GM12878 (cell line): ENCODE data around the gene LRRC8A. TPM values are rescaled to one million over a fixed set of nuclear protein-coding genes. Genes with fewer than 3 reads are reported as not detected.

Experiments
- ATAC-seq: fragments of 200-7000 bp; cut with Tn5 transposase; 3 replicates; pipeline ENCODE4 v1.9.1; 2020; ENCODE audit warnings: mild to moderate bottlenecking, moderate library complexity
- BruUV-seq: library from RNA; stranded (reverse); fragments of 400-500 nt; replicated peaks from 2 replicates; lab custom pipeline; 2021; lab: Mats Ljungman, UMichigan
- CTCF ChIA-PET: fragments of 300-600 bp; sonication (Branson Sonifier 250); formaldehyde crosslinking; extraction: SDS; loops from one replicate; lab custom pipeline; 2021; ENCODE audit warnings: inconsistent platforms; lab: Yijun Ruan, JAX
- POLR2A ChIA-PET: fragments of 350-600 bp; formaldehyde crosslinking; extraction: SDS; loops from one replicate; lab custom pipeline; 2021; ENCODE audit warnings: inconsistent platforms; lab: Charles Lee
- RAD21 ChIA-PET: fragments of 300-600 bp; sonication (Branson Sonifier 250); formaldehyde crosslinking; loops from one replicate; lab custom pipeline; 2023; ENCODE audit warnings: antibody characterized with exemption; ENCODE audit not compliant: unreplicated experiment; lab: Charles Lee
- SMC1A ChIA-PET: fragments of 300-600 bp; sonication (Branson Sonifier 250); formaldehyde crosslinking; loops from one replicate; lab custom pipeline; 2023; ENCODE audit not compliant: unreplicated experiment, uncharacterized antibody; lab: Charles Lee
- DNase-seq: peaks from one replicate; pipeline ENCODE4 v3.0.0-alpha.2; 2011; ENCODE audit warnings: low read depth, low spot score
- FAIRE-seq: peaks from 3 replicates; lab custom pipeline; 2011; peaks lifted over from hg19 to GRCh38; lab: Jason Lieb, UNC
- H2AFZ ChIP-seq: 2 replicates; pipeline ENCODE4 v1.6.0; 2011; ENCODE audit warnings: low read depth, low read length, control low read depth; ENCODE audit not compliant: control insufficient read depth
- H3K27ac ChIP-seq: 2 replicates; pipeline ENCODE4 v1.5.1; 2011; ENCODE audit warnings: control low read depth; ENCODE audit not compliant: control insufficient read depth, insufficient read depth
- H3K27me3 ChIP-seq, 2 experiments: replicated peaks in 1 of 2; 2 replicates each; pipeline versions ENCODE4 v1.6.0 to v1.6.1; 2011; ENCODE audit warnings: low read length in 1 of 2; ENCODE audit not compliant: control insufficient read depth in 2 of 2, insufficient read depth in 2 of 2
- H3K36me3 ChIP-seq, 2 experiments: 2 replicates each; pipeline ENCODE4 v1.5.1; 2011; ENCODE audit warnings: low read length in 1 of 2; ENCODE audit not compliant: control insufficient read depth in 2 of 2, insufficient read depth in 2 of 2
- H3K4me1 ChIP-seq: 2 replicates; pipeline ENCODE4 v1.6.1; 2011; ENCODE audit warnings: mild to moderate bottlenecking, low read length, moderate library complexity, mixed read lengths; ENCODE audit not compliant: control insufficient read depth, insufficient read depth
- H3K4me2 ChIP-seq: 2 replicates; pipeline ENCODE4 v1.6.0; 2011; ENCODE audit warnings: control low read depth; ENCODE audit not compliant: control insufficient read depth, insufficient read depth
- H3K4me3 ChIP-seq: fragments of 200-600 bp; sonication (generic); 2 replicates; pipeline ENCODE4 v1.5.1; 2016
- H3K79me2 ChIP-seq: 2 replicates; pipeline ENCODE4 v1.6.0; 2011; ENCODE audit warnings: low read length; ENCODE audit not compliant: control insufficient read depth, insufficient read depth
- H3K9ac ChIP-seq: 2 replicates; pipeline ENCODE4 v1.8.0; 2011; ENCODE audit warnings: low read length, control low read depth, mixed read lengths; ENCODE audit not compliant: control insufficient read depth, insufficient read depth
- H3K9me3 ChIP-seq: replicated peaks from 3 replicates; pipeline ENCODE4 v1.5.1; 2011; ENCODE audit warnings: mild to moderate bottlenecking, low read length; ENCODE audit not compliant: control insufficient read depth, insufficient read depth
- H4K20me1 ChIP-seq: 2 replicates; pipeline ENCODE4 v1.6.0; 2011; ENCODE audit not compliant: control insufficient read depth, insufficient read depth
- BCL11A ChIP-seq: IDR thresholded peaks from 2 replicates; pipeline ENCODE4 v1.6.1; 2011; ENCODE audit warnings: low read depth, low read length
- BCLAF1 ChIP-seq: fragments of 450-650 bp; IDR thresholded peaks from 2 replicates; pipeline ENCODE4 v1.6.1; 2017; ENCODE audit warnings: antibody characterized with exemption, mild to moderate bottlenecking, moderate library complexity
- CBX3 ChIP-seq: fragments of 200-600 bp; sonication (generic); IDR thresholded peaks from 2 replicates; pipeline ENCODE4 v1.6.1; 2016; ENCODE audit warnings: low read depth, borderline replicate concordance
- CHD2 ChIP-seq: IDR thresholded peaks from 2 replicates; pipeline ENCODE4 v1.6.1; 2011; ENCODE audit warnings: low read depth, low read length, improper control_type of control experiment, borderline replicate concordance
- CREB1 ChIP-seq: IDR thresholded peaks from 2 replicates; pipeline ENCODE4 v1.6.1; 2012; ENCODE audit warnings: low read depth, mild to moderate bottlenecking, inconsistent platforms
- IKZF2 ChIP-seq, 2 experiments: fragments of 450-650 bp; IDR thresholded peaks; 2 replicates each; pipeline ENCODE4 v1.6.1; 2017; ENCODE audit warnings: mild to moderate bottlenecking in 2 of 2, moderate library complexity in 2 of 2
- MXI1 ChIP-seq: fragments of 150-350 bp; IDR thresholded peaks from 2 replicates; pipeline ENCODE4 v1.6.1; 2011; ENCODE audit warnings: low read depth, mild to moderate bottlenecking, inconsistent platforms, low read length, improper control_type of control experiment
- POLR2A ChIP-seq: IDR thresholded peaks from 2 replicates; pipeline ENCODE4 v1.6.1; 2011; ENCODE audit warnings: low read depth, mild to moderate bottlenecking, low read length
- POU2F2 ChIP-seq: IDR thresholded peaks from 3 replicates; pipeline ENCODE4 v1.6.1; 2011; ENCODE audit warnings: low read depth, mild to moderate bottlenecking, low read length, borderline replicate concordance
- SPI1 ChIP-seq: IDR thresholded peaks from 2 replicates; pipeline ENCODE4 v1.6.1; 2011; ENCODE audit warnings: low read depth, mild to moderate bottlenecking, low read length, moderate library complexity, borderline replicate concordance; ENCODE audit not compliant: insufficient read depth
- TARDBP ChIP-seq: IDR thresholded peaks from 2 replicates; pipeline ENCODE4 v1.6.1; 2016; ENCODE audit warnings: borderline replicate concordance
- TCF7 ChIP-seq: IDR thresholded peaks from 2 replicates; pipeline ENCODE4 v1.6.1; 2014; ENCODE audit warnings: antibody characterized with exemption, borderline replicate concordance
- USF1 ChIP-seq: IDR thresholded peaks from 2 replicates; pipeline ENCODE4 v1.6.1; 2011; ENCODE audit warnings: borderline replicate concordance, low read depth, mild to moderate bottlenecking, moderate library complexity, mixed read lengths, low read length; ENCODE audit not compliant: insufficient read depth; ENCODE audit errors: extremely low read length
- YBX1 ChIP-seq: fragments of 450-650 bp; IDR thresholded peaks from 2 replicates; pipeline ENCODE4 v1.6.1; 2016; ENCODE audit warnings: antibody characterized with exemption
- ZBTB40 ChIP-seq: fragments of 450-650 bp; IDR thresholded peaks from 2 replicates; pipeline ENCODE4 v1.6.1; 2016; ENCODE audit warnings: mild to moderate bottlenecking, moderate library complexity, borderline replicate concordance
- WGBS: methylation state at CpG from one replicate; pipeline ENCODE4 v1.1.6; 2016; ENCODE audit warnings: low lambda C conversion rate; ENCODE audit not compliant: insufficient replicate concordance, insufficient coverage; ENCODE audit errors: missing lambda C conversion rate; 5-methylcytosine and 5-hydroxymethylcytosine counted together
- in situ Hi-C: fragments of 300-500 bp; cut with MboI; formaldehyde crosslinking; loops from 9 replicates; pipeline ENCODE4 v1.14.3; 2018; ENCODE audit warnings: mixed read lengths
- intact Hi-C: fragments of 100-400 bp; cut with micrococcal nuclease; formaldehyde crosslinking; loops from one replicate; pipeline ENCODE4 v1.14.2; 2022; ENCODE audit not compliant: unreplicated experiment
- polyA plus RNA-seq, 11 experiments: library from polyadenylated mRNA; depleted of rRNA in 4 of 11; unstranded in 6 of 11; stranded (reverse) in 5 of 11; fragments of >200 nt; fragmentation: Nextera tagmentation in 4 of 11; fragmentation: Illumina TruSeq in 1 of 11; extraction: Ambion mirVana in 4 of 11; extraction: Trizol in 1 of 11; gene quantifications; 1 replicate in 1 of 11; 2 replicates in 10 of 11; pipeline versions ENCODE4 v1.2.1 to v1.2.3, GENCODE V29; 2011 to 2016; ENCODE audit warnings: inconsistent platforms in 2 of 11, missing spikeins in 2 of 11, low read depth in 1 of 11
- total RNA-seq, 4 experiments: library from RNA; depleted of rRNA in 3 of 4; stranded (reverse); fragments of >200 nt in 3 of 4; fragmentation: Illumina TruSeq in 1 of 4; extraction: Trizol in 1 of 4; gene quantifications; 2 replicates each; pipeline versions ENCODE4 v1.2.1 to v1.2.3, GENCODE V29; 2013 to 2021

LRRC8A gene
- total and polyA plus RNA-seq, 10 of the 15 experiments (the other 5 are each of a cell fraction or from before 2014, with no cell fraction given), result 1.6 to 15.9 (median 9.7) TPM

- RAD21 ChIA-PET, result no interaction called here
- ATAC-seq, result no peak
- BruUV-seq, result no TSS peak
Observed at GRCh38 chr9:128838338-128838737, 43.6 kb upstream of the LRRC8A start.

More at GRCh38 chr9:128838338-128838737, 43.6 kb upstream of the LRRC8A start:
- Histone ChIP-seq H3K4me3 (no peak overlapping the region), H3K4me1 (no peaks in the 10 kb centered on the region), H3K27ac (no peak overlapping the region), H3K9ac (no peak overlapping the region), H3K27me3 (no peaks in the 10 kb centered on the region), H3K4me2 (no peak overlapping the region), H2AFZ (no peak overlapping the region), H3K79me2 (no peaks in the 10 kb centered on the region), H3K36me3 (peaks cover 0 to 2% of the 10 kb centered on the region in 2 experiments; a peak in 1 of 4 replicates), H4K20me1 (no peaks in the 10 kb centered on the region), H3K9me3 (no peaks in the 10 kb centered on the region)
- ChIA-PET SMC1A (no interaction called here), CTCF (interaction anchor here (0.6 kb wide), 2 partner anchors 9 to 616 kb away, joined by 4 read pairs; partner anchors contain the start of gene SPOUT1), POLR2A (interaction anchor here (0.6 to 1.3 kb wide), 2 partner anchors 20 to 544 kb away, joined by 3 to 5 read pairs; partner anchors contain the start of gene ENDOG)
- WGBS, result 69% methylated on average over 3 of the region's 3 CpGs
- no peak for TF ChIP-seq TCF7
- TF ChIP-seq SPI1, result no peak
- TF ChIP-seq ZBTB40, result no peak
- TF ChIP-seq CBX3, result no peak
- TF ChIP-seq MXI1, result no peak
- no peak for TF ChIP-seq YBX1
- TF ChIP-seq POU2F2, result no peak
- TF ChIP-seq BCLAF1, result no peak
- TF ChIP-seq USF1, result no peak
- no peak for TF ChIP-seq IKZF2 (IDR thresholded peaks at IDR 0.05)
- no peak for TF ChIP-seq CREB1
- no peak for TF ChIP-seq CHD2
- TF ChIP-seq BCL11A, result no peak
- TF ChIP-seq TARDBP, result no peak
- no peak for TF ChIP-seq POLR2A
- DNase-seq (no peak), FAIRE-seq (no peak)
- in situ Hi-C loops, result no loop called here
- intact Hi-C loops, result no loop called here
